Left renal cortex interstitium (tissue), 4 donors: ENCODE data around the gene HOXB4. TPM values are rescaled to one million over a fixed set of nuclear protein-coding genes. Genes with fewer than 3 reads are reported as not detected.

Experiments
- DNase-seq, 4 donors: peaks; one replicate each; pipeline ENCODE4 v3.0.0-alpha.2; 2013; ENCODE audit warnings: low read depth in 4 of 4, low spot score in 2 of 4, missing footprints in 1 of 4
- polyA plus RNA-seq, 4 donors: library from polyadenylated mRNA; unstranded; fragments of 120-200 nt; gene quantifications; one replicate each; pipeline ENCODE4 v1.2.1, GENCODE V29; 2013; ENCODE audit not compliant: insufficient read length in 4 of 4

Gene HOXB4
- polyA plus RNA-seq, 4 donors: 6.8 to 22.8 (median 14.5) TPM

GRCh38 chr17:48615963-48616716, 38.0 kb upstream of the HOXB4 start:
- DNase-seq: peak in 3 of 4 donors; percentile 33 to 45 (median 37)

DNA sequence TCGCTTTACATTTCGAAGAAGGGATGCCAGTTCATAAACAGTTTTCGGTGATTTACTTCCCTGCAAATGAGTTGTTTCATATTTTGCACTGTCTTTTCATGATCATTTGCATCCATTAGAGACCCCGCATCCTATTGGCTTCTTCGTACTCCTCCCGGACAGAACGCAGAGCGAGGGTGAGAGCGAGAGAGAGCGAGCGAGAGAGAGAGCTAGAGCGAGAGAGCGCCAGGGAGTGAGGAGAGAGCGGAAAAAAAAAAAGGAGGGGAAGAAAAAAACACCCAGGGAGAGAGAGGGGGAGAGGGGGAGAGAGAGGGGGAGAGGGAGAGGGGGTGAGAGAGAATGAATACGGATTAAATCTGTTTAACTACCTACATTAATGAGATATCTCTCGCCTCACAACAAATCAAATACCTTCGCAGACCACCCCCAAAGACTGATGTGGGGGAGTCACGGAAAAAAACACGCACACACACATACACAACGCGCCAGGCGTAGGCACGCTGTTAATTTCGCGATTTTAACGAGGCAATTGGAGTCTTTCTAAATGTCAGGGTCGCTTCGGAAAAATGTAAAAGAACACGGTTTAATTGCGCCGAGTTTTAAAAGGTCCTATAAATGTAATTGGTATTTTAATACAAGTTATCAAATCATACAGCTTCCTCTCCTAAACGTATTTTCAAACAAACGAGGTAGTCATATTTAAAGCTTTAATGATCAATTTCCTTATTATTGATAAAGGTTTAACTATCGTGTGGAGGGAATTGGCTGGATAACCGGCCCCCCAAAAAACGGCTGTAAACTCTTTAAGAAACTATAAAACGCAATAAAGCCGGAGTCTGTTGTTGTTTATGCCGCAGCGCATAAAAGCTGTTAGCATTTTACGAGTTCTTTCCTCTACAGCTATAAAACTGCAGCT, 37.2 kb upstream of the HOXB4 start, which contains the start of gene HOXB8:
HOXB8 (minus strand) TSS at position 246 of the 916 bp plus-strand sequence. CDS start 588 bp downstream, outside the sequence.
- DNase-seq: peak in 3 of 4 donors; percentile 58 to 75 (median 63)

DNA sequence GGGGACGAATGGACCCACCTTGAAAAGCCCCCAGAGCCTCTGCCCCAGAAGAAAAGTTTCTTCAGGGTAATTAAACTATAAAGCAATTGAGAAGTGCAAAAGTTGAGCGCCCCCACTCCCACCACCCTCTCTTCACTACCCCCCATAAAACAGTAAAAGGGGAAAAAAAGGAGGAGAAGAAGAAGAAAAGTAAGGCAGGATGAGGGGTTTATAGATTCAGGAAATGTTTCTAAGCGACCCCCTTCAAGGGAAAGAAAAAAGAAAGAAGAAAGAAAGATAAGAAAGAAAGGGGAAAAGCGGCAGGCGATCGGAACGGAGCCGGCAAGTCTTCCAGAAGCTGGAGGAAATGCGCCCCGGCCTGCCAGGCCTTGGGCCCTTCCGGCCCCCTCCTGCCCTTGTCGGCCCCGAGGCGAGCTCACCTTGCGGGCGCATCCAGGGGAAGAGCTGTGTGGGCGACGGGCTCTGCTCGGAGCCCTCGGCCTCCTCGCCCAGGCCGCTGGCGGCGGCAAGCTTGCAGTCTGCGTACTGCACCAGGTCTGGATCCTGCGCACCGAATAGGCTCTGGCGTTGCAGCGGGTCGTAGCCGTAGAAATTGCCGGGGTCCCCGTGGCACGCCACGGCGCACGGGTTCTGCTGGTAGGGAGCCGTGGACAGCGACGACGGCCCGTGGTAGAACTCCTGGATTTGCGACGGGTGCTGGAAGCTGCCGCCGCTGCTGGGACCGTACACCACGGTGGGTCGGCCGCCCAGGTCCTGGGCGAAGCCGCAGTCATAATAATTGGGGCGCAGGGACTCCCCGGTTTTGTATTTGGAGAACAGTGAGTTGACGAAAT, 35.9 kb upstream of the HOXB4 start:
- no peak for DNase-seq

DNA sequence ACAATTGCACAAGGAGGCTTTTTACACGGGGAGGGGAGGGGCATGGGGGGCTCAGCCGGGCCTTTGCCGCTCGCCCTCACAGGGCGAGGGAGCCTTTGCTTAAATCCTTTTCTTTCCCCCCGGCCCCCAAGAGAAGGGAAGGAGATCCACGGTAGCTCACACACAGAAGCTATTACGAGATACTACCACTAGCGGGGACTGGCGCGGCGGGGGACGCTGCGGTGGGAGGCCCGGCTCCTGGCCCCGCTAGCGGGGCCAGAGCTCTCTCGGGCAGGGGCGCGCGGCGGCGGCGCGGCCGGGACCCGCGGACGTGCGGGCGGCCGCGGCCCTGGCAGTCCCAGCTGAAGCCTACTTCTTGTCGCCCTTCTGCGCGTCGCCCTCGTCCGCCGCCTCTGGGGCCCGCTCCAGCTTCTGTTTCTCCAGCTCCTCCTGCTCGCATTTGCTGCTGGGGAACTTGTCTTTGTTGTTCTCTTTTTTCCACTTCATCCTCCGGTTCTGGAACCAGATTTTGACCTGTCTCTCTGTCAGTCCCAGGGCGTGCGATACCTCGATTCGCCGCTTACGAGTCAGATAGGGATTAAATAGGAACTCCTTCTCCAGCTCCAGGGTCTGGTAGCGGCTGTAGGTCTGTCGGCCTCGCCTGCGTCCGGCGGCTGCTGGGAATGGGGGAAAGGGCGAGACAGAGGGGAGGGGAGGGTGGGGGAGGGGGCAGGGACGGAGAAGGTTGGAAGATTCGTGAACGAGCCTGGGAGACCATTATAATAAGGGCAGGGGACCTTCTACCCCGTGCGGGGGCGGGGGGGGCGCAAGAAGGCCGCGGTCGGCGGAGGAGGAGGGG, 34.9 kb upstream of the HOXB4 start:
- DNase-seq: no peak

DNA sequence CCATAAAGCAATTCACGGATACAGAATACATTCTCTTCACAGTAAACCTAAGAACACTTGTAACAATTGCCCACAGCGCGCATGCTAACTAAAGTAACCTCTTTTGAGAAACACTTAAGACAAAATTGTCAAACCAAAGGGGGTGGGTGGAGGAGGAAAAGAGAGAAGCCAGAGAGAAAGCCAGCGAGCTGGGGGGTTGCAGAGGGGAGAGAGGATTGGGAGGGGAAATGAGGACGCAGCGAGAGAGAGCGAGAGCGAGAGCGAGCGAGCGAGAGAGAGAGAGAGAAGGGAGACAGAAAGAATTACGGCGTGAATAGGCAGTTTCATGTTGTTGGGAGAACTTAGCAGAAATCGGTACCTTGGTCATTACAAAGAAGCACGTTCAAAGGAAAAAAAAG, 34.3 kb upstream of the HOXB4 start:
- no peak for DNase-seq

GRCh38 chr17:48611681-48612455, 33.7 kb upstream of the HOXB4 start:
- DNase-seq: no peak

GRCh38 chr17:48611213-48611612, 33.1 kb upstream of the HOXB4 start:
- DNase-seq: no peak

GRCh38 chr17:48610282-48611211, 32.4 kb upstream of the HOXB4 start, which contains the start of gene HOXB7:
Gene HOXB7 (minus strand): TSS chr17:48611017. CDS start chr17:48610918, 99 bp downstream.
- no peak for DNase-seq

DNA sequence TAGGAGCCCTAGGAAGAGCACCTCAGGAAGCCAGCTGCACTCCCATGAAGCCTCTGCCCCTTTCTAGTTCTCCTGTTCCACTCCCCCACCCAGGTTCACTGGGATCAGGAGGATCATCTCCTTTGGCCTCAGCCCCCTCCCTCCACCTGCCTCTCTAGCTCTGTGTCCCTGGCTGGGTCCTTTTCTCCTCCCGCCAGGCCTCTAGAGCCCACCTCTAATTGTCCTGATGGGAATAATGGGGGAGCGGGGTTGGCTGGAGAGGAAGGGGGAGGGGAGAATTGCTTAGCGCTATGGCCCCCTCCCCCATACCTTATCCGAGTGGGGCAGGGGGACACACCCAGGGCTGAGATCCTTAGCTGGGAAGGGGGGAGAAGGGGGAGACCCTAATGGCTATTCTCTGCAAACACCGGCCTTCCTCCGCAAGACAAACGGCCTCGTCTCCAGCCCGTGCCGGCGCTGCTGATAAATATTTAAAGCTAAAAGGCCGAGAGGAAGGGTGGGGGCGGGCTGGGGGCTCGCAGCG, 31.7 kb upstream of the HOXB4 start:
- no peak for DNase-seq

DNA sequence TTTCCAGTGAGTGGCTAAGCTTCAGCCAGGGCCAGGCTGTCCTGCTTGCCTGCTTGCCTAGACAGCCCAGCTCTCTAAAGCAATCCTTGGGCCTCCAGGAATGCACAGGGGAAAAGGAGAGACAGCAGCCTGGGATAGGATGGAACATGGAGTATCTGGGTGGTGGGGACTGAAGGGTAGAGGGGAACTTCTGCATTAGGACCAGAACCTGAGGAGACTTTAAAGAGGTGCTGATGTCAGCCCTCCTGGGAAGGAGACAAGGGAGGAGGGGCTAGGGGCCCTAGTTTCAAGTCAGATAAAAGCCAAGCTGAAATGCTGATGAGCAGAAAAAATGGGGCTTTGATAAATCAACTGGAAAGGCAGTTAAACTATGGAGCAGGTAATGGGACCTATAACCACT, 30.9 kb upstream of the HOXB4 start:
- no peak for DNase-seq

- no peak for DNase-seq
Measured at GRCh38 chr17:48608494-48608834, 30.3 kb upstream of the HOXB4 start.

DNA sequence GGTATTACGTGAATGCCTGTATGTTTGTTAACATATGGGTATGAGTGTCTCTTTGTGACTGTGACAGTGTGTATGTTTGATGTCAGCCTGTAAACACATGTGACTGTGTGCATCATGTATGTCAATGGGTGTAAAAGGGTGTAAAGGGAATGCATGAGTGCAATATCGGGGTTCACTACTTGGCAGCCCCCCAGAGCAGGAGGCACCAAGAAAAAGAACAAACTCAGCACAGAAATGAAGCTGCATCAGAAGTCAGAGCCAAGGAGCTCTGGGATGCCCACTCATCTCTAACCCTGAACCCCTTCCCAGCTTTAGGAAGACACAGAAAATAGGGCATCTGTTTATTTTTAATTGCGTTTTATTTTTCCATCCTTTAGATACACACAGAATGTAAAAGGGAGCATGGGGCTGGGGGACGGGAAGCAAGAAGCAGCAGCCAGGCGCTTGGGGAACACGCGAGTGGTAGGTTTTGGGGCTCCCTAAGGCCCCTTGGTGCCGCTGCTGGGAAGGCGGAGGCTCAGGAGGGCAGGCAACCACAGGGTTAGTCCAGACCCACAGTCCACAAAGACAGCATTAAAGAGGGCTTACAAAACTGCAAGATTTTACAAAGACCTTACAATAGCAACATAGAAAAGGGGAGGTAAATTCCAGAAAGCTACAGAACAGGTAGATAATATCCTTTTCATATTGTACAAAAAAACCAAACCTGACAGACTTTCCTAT, 28.9 kb upstream of the HOXB4 start:
- DNase-seq: no peak

- DNase-seq: no peak
Measured at GRCh38 chr17:48605991-48606891, 28.1 kb upstream of the HOXB4 start.

DNA sequence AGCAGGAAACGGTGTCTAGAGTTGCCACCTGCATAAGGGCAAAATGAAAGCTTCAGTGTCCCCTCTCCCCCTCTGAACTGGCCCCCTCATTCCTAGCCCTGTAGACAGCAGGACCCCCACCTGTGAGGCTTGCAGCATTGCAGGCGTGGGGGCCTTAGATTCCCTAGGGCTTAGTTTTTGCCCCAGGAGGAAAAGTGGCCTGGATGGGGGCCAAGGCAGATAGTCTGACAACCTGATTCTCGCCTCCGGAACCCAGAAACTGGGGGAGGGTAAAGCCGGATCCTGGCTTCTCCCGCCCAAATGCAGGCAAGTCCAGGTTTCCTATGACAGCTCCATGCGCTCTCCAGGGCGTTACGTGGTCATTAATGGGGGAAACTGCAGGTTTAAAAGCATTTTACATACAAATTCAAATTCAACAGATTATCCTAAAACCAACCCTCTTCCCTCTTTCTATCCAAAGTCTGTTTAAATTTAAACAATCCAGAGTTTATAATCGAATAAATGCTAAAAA, 27.3 kb upstream of the HOXB4 start:
- DNase-seq: no peak

DNA sequence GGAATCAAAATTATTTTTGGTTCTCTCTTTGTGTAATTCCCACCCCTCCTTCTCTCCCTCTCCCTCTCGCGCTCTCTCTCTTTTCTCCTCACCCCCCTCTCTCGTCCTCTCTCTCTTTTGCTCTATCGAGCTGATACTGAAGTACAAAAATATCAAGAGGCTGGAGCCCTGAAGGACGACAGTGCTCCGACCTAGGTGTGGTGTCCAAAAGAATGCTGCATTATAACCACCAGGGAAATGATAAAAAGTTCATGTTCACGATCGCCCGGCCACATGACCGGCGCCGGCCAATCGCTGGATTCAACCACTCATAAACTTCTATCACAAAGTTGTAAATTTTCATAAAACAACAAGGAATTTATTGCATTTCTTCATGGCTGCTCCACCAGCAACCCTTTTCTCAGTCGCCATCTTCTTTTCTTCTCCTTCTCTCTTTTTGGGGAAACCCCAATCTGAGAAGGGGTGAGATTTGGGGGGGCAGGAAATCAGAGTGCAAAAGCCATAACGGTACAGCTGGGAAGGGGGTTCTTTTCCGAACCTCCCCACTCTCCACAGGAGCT, 26.7 kb upstream of the HOXB4 start, which contains the start of gene HOXB6:
HOXB6 (minus strand) TSS at position 217 of the 560 bp plus-strand sequence. CDS start 6,836 bp downstream, outside the sequence.
- DNase-seq: no peak
